Glutamatergic neuron (in vitro differentiated cells): ENCODE measurements around the gene PHLPP1. TPM values are rescaled to one million over a fixed set of nuclear protein-coding genes. Genes with fewer than 3 reads are reported as not detected.

Experiments
- DNase-seq: peaks from one replicate; pipeline ENCODE4 v3.0.0; 2022
- H3K27ac Mint-ChIP-seq: one replicate; pipeline ENCODE4 v1.8.0; 2020; ENCODE audit warnings: mild to moderate bottlenecking, mixed read lengths, inconsistent platforms; ENCODE audit not compliant: unreplicated experiment
- H3K27me3 Mint-ChIP-seq: one replicate; pipeline ENCODE4 v1.8.0; 2020; ENCODE audit warnings: mild to moderate bottlenecking, moderate library complexity, mixed read lengths, inconsistent platforms; ENCODE audit not compliant: unreplicated experiment
- H3K36me3 Mint-ChIP-seq: one replicate; pipeline ENCODE4 v1.8.0; 2020; ENCODE audit warnings: mild to moderate bottlenecking, mixed read lengths, inconsistent platforms; ENCODE audit not compliant: unreplicated experiment
- H3K4me1 Mint-ChIP-seq: one replicate; pipeline ENCODE4 v1.8.0; 2020; ENCODE audit warnings: mild to moderate bottlenecking, low read depth, mixed read lengths, inconsistent platforms; ENCODE audit not compliant: unreplicated experiment
- H3K4me3 Mint-ChIP-seq: one replicate; pipeline ENCODE4 v1.8.0; 2020; ENCODE audit warnings: mild to moderate bottlenecking, mixed read lengths, inconsistent platforms; ENCODE audit not compliant: unreplicated experiment
- H3K9me3 Mint-ChIP-seq: one replicate; pipeline ENCODE4 v1.8.0; 2020; ENCODE audit warnings: mild to moderate bottlenecking, moderate library complexity, mixed read lengths, inconsistent platforms; ENCODE audit not compliant: unreplicated experiment
- CTCF ChIP-seq: fragments of 200-600 bp; sonication (generic); IDR thresholded peaks from one replicate; pipeline ENCODE4 v1.5.0; 2021; ENCODE audit not compliant: partially characterized antibody, unreplicated experiment
- total RNA-seq: library from RNA; stranded (reverse); fragmentation: NEBNext Ultra II Directional; extraction: Animal tissue kit (Norgen Biotek cat#: 25700); gene quantifications from one replicate; pipeline ENCODE4 v1.2.1, GENCODE V29; 2021; ENCODE audit not compliant: unreplicated experiment

Gene PHLPP1
- total RNA-seq, 1 donor from 2014 or later, result 14.0 TPM

- TF ChIP-seq CTCF, result no peak
- H3K4me3 Mint-ChIP-seq, result no peak overlapping the region
- no peak overlapping the region for H3K27ac Mint-ChIP-seq
- no peaks in the 10 kb centered on the region for H3K27me3 Mint-ChIP-seq
- DNase-seq, result no peak
- no peaks in the 10 kb centered on the region for H3K9me3 Mint-ChIP-seq
- H3K4me1 Mint-ChIP-seq, result no peaks in the 10 kb centered on the region
- peaks cover 4% of the 10 kb centered on the region for H3K36me3 Mint-ChIP-seq
These were observed 221.7 kb downstream of the PHLPP1 start for GRCh38 chr18:62937065-62937464.

GRCh38 chr18:62938006-62938405, 222.7 kb downstream of the PHLPP1 start:
- no peak overlapping the region for H3K4me3 Mint-ChIP-seq
- H3K27me3 Mint-ChIP-seq, result no peaks in the 10 kb centered on the region
- H3K27ac Mint-ChIP-seq, result no peak overlapping the region
- H3K36me3 Mint-ChIP-seq, result peaks cover 7% of the 10 kb centered on the region
- no peaks in the 10 kb centered on the region for H3K9me3 Mint-ChIP-seq
- no peak for TF ChIP-seq CTCF
- no peak for DNase-seq
- no peaks in the 10 kb centered on the region for H3K4me1 Mint-ChIP-seq

- DNase-seq, result no peak
- H3K9me3 Mint-ChIP-seq, result no peaks in the 10 kb centered on the region
- no peak for TF ChIP-seq CTCF
- no peaks in the 10 kb centered on the region for H3K27me3 Mint-ChIP-seq
- H3K4me1 Mint-ChIP-seq, result no peaks in the 10 kb centered on the region
- no peak overlapping the region for H3K4me3 Mint-ChIP-seq
- peaks cover 11% of the 10 kb centered on the region for H3K36me3 Mint-ChIP-seq
- H3K27ac Mint-ChIP-seq, result no peak overlapping the region
These were observed 223.1 kb downstream of the PHLPP1 start for GRCh38 chr18:62938487-62938886.

- no peak overlapping the region for H3K4me3 Mint-ChIP-seq
- no peaks in the 10 kb centered on the region for H3K9me3 Mint-ChIP-seq
- no peak overlapping the region for H3K27ac Mint-ChIP-seq
- no peaks in the 10 kb centered on the region for H3K27me3 Mint-ChIP-seq
- no peak for DNase-seq
- no peaks in the 10 kb centered on the region for H3K4me1 Mint-ChIP-seq
- TF ChIP-seq CTCF, result no peak
- peaks cover 7% of the 10 kb centered on the region for H3K36me3 Mint-ChIP-seq
These were observed 224.1 kb downstream of the PHLPP1 start for GRCh38 chr18:62939433-62939832.

- no peaks in the 10 kb centered on the region for H3K27me3 Mint-ChIP-seq
- no peak overlapping the region for H3K4me3 Mint-ChIP-seq
- peaks cover 7% of the 10 kb centered on the region for H3K36me3 Mint-ChIP-seq
- no peak overlapping the region for H3K27ac Mint-ChIP-seq
- DNase-seq, result no peak
- H3K4me1 Mint-ChIP-seq, result no peaks in the 10 kb centered on the region
- TF ChIP-seq CTCF, result no peak
- H3K9me3 Mint-ChIP-seq, result no peaks in the 10 kb centered on the region
These were observed 224.6 kb downstream of the PHLPP1 start for GRCh38 chr18:62939926-62940325.
